Ascending aorta (tissue), 2 donors: ENCODE results near the gene TAF6. TPM values are rescaled to one million over a fixed set of nuclear protein-coding genes. Genes with fewer than 3 reads are reported as not detected.

Experiments
- DNase-seq, 2 donors: peaks; one replicate each; pipeline ENCODE4 v3.0.0-alpha.2; 2019; ENCODE audit warnings: low spot score in 2 of 2
- H3K27ac ChIP-seq, 2 donors: fragments of 200-600 bp; sonication (generic); one replicate each; pipeline ENCODE4 v1.5.1; 2016 to 2017; ENCODE audit warnings: mild to moderate bottlenecking in 1 of 2
- H3K27me3 ChIP-seq: fragments of 200-600 bp; sonication (generic); one replicate; pipeline ENCODE4 v1.5.1; 2017
- H3K36me3 ChIP-seq, 2 donors: fragments of 200-600 bp; sonication (generic); one replicate each; pipeline ENCODE4 v1.5.1; 2016
- H3K4me1 ChIP-seq, 2 donors: fragments of 200-600 bp; sonication (generic); one replicate each; pipeline ENCODE4 v1.5.1; 2016 to 2017; ENCODE audit warnings: mild to moderate bottlenecking in 1 of 2
- H3K4me3 ChIP-seq, 2 donors: fragments of 200-600 bp; sonication (generic); one replicate each; pipeline ENCODE4 v1.5.1; 2016 to 2017; ENCODE audit warnings: mild to moderate bottlenecking in 1 of 2
- H3K9me3 ChIP-seq, 2 donors: fragments of 200-600 bp; sonication (generic); one replicate each; pipeline ENCODE4 v1.5.1; 2016
- CTCF ChIP-seq, 3 experiments: fragments of 200-600 bp in 2 of 3; fragments of 450-650 bp in 1 of 3; sonication (generic) in 2 of 3; IDR thresholded peaks; one replicate each; pipeline ENCODE4 v1.5.1; 2016 to 2019; ENCODE audit warnings: antibody characterized with exemption in 3 of 3, mild to moderate bottlenecking in 1 of 3, moderate library complexity in 1 of 3
- intact Hi-C: fragments of 100-400 bp; cut with DNase I; formaldehyde crosslinking; loops from one replicate; pipeline ENCODE4 v1.15.1; 2023
- total RNA-seq: library from RNA; depleted of rRNA; stranded (reverse); fragments of >200 nt; gene quantifications from one replicate; pipeline ENCODE4 v1.1.0, GENCODE V29; 2016

The TAF6 gene
- total RNA-seq, 1 donor from 2014 or later, result 103 TPM

GRCh38 chr7:100128637-100128963 is 9.4 kb upstream of the TAF6 start:
- Histone ChIP-seq H3K4me1 (peaks cover 0 to 14% of the 10 kb centered on the region in 2 donors), H3K36me3 (no peaks in the 10 kb centered on the region), H3K4me3 (peak overlapping the region in 1 of 2 donors; percentile 99), H3K27ac (peak overlapping the region in 1 of 2 donors; percentile 98), H3K27me3 (no peaks in the 10 kb centered on the region), H3K9me3 (no peaks in the 10 kb centered on the region)
- TF ChIP-seq CTCF (IDR thresholded peaks at IDR 0.05), result no peak
- no peak for DNase-seq
- intact Hi-C loops, result loop anchor here (10.0 kb wide), 1 partner anchor 296 kb away; the partner anchor contains the start of genes MEPCE and ZCWPW1

GRCh38 chr7:100127866-100128636 is 8.9 kb upstream of the TAF6 start:
- intact Hi-C loops, result loop anchor here (1.0 to 10.0 kb wide), 3 partner anchors 21 to 297 kb away; partner anchors contain the start of genes AP4M1, LAMTOR4, MCM7 and MEPCE
- H3K4me3 ChIP-seq, result peak overlapping the region; percentile 79 to 99
- no peaks in the 10 kb centered on the region for H3K36me3 ChIP-seq
- H3K27me3 ChIP-seq, result no peaks in the 10 kb centered on the region
- peak overlapping the region; percentile 87 to 98 for H3K27ac ChIP-seq
- peaks cover 0 to 14% of the 10 kb centered on the region in 2 donors for H3K4me1 ChIP-seq
- H3K9me3 ChIP-seq, result no peaks in the 10 kb centered on the region
- no peak for DNase-seq
- peak in 1 of 3 experiments; percentile 5 for TF ChIP-seq CTCF (IDR thresholded peaks at IDR 0.05)

- peak within 1 kb of the TSS; percentile 79 to 99 for H3K4me3 ChIP-seq
- no peaks in the 10 kb centered on the region for H3K27me3 ChIP-seq
- peaks cover 0 to 14% of the 10 kb centered on the region in 2 donors for H3K4me1 ChIP-seq
- peak within 1 kb of the TSS; percentile 87 to 98 for H3K27ac ChIP-seq
- no peaks in the 10 kb centered on the region for H3K36me3 ChIP-seq
- intact Hi-C loops, result loop anchor here (1.0 to 10.0 kb wide), 3 partner anchors 22 to 298 kb away; partner anchors contain the start of genes AP4M1, LAMTOR4, MCM7 and MEPCE
- TF ChIP-seq CTCF (IDR thresholded peaks at IDR 0.05), result no peak
- H3K9me3 ChIP-seq, result no peaks in the 10 kb centered on the region
- peak; percentile 26 to 91 for DNase-seq
Observed at GRCh38 chr7:100126931-100127865, 8.0 kb upstream of the TAF6 start, which contains the start of gene MBLAC1. Gene MBLAC1 (plus strand): TSS chr7:100126967. CDS start chr7:100127396, 429 bp downstream.

GRCh38 chr7:100126239-100126930 is 7.2 kb upstream of the TAF6 start:
- Histone ChIP-seq H3K36me3 (no peaks in the 10 kb centered on the region), H3K9me3 (no peaks in the 10 kb centered on the region), H3K27ac (peak overlapping the region; percentile 87 to 98), H3K27me3 (no peaks in the 10 kb centered on the region), H3K4me3 (peak overlapping the region; percentile 79 to 99), H3K4me1 (peaks cover 0 to 14% of the 10 kb centered on the region in 2 donors)
- DNase-seq, result no peak
- no peak for TF ChIP-seq CTCF (IDR thresholded peaks at IDR 0.05)
- intact Hi-C loops, result loop anchor here (2.0 to 10.0 kb wide), 2 partner anchors 22 to 298 kb away; partner anchors contain the start of genes LAMTOR4, MEPCE and ZCWPW1
